PC-9 (cell line): ENCODE data around the gene ARL5A. TPM values are rescaled to one million over a fixed set of nuclear protein-coding genes. Genes with fewer than 3 reads are reported as not detected.

Experiments
- BruUV-seq: library from RNA; stranded (reverse); fragments of 400-500 nt; replicated peaks from 2 replicates; lab custom pipeline; 2021; lab: Mats Ljungman, UMichigan
- CTCF ChIA-PET: fragments of 300-600 bp; sonication (Branson Sonifier 250); formaldehyde crosslinking; loops from one replicate; lab custom pipeline; 2022; ENCODE audit warnings: antibody characterized with exemption; lab: Charles Lee
- POLR2A ChIA-PET: fragments of 300-600 bp; sonication (Branson Sonifier 250); formaldehyde crosslinking; loops from one replicate; lab custom pipeline; 2022; ENCODE audit warnings: antibody characterized with exemption; ENCODE audit not compliant: unreplicated experiment; lab: Charles Lee
- DNase-seq, 2 experiments: peaks; one replicate each; pipeline versions ENCODE4 v3.0.0 to v3.0.0-alpha.2; 2015 to 2022; ENCODE audit warnings: mixed read lengths in 1 of 2
- H2AFZ ChIP-seq: fragments of 200-600 bp; sonication (generic); 2 replicates; pipeline ENCODE4 v1.8.1; 2017; ENCODE audit warnings: antibody characterized with exemption
- H3F3A ChIP-seq: fragments of 200-600 bp; sonication (generic); 2 replicates; pipeline ENCODE4 v1.8.1; 2017; ENCODE audit warnings: antibody characterized with exemption, mild to moderate bottlenecking, low read depth; ENCODE audit not compliant: insufficient read depth
- H3K27ac ChIP-seq: fragments of 200-600 bp; sonication (generic); 2 replicates; pipeline ENCODE4 v1.6.1; 2016; ENCODE audit warnings: mixed run types
- H3K27me3 ChIP-seq: fragments of 200-600 bp; sonication (generic); 2 replicates; pipeline ENCODE4 v1.6.1; 2016; ENCODE audit warnings: low read depth, mixed run types; ENCODE audit not compliant: insufficient read depth
- H3K36me3 ChIP-seq: fragments of 200-600 bp; sonication (generic); 2 replicates; pipeline ENCODE4 v1.6.1; 2016; ENCODE audit warnings: low read depth, mixed run types
- H3K4me1 ChIP-seq: fragments of 200-600 bp; sonication (generic); replicated peaks from 2 replicates; pipeline ENCODE4 v1.6.1; 2016; ENCODE audit warnings: mixed run types; ENCODE audit not compliant: insufficient read depth
- H3K4me2 ChIP-seq: fragments of 200-600 bp; sonication (generic); 2 replicates; pipeline ENCODE4 v1.6.1; 2017; ENCODE audit warnings: mixed run types
- H3K4me3 ChIP-seq: fragments of 200-600 bp; sonication (generic); 2 replicates; pipeline ENCODE4 v1.6.1; 2016; ENCODE audit warnings: mixed run types
- H3K79me2 ChIP-seq: fragments of 200-600 bp; sonication (generic); 2 replicates; pipeline ENCODE4 v1.6.1; 2017; ENCODE audit warnings: low read depth, mixed run types
- H3K9me2 ChIP-seq: fragments of 200-600 bp; sonication (generic); 2 replicates; pipeline ENCODE4 v1.8.1; 2017; ENCODE audit warnings: mild to moderate bottlenecking; ENCODE audit not compliant: insufficient read depth
- H3K9me3 ChIP-seq: fragments of 200-600 bp; sonication (generic); 2 replicates; pipeline ENCODE4 v1.8.1; 2016; ENCODE audit warnings: low read depth; ENCODE audit not compliant: insufficient read depth
- H4K20me1 ChIP-seq: fragments of 200-600 bp; sonication (generic); 2 replicates; pipeline ENCODE4 v1.8.1; 2017; ENCODE audit not compliant: insufficient read depth
- EZH2 ChIP-seq: fragments of 200-600 bp; sonication (generic); IDR thresholded peaks from 2 replicates; pipeline ENCODE4 v1.8.0; 2017; ENCODE audit warnings: antibody characterized with exemption, low read depth
- intact Hi-C: fragments of 100-400 bp; cut with micrococcal nuclease; formaldehyde crosslinking; loops from one replicate; pipeline ENCODE4 v1.10.0; 2022; ENCODE audit not compliant: unreplicated experiment
- total RNA-seq: library from RNA; stranded (reverse); gene quantifications from 2 replicates; pipeline ENCODE4 v1.2.3, GENCODE V29; 2021
- TF ChIP-seq, protein P1 (sequence below): fragments of 200-600 bp; sonication (generic); conservative IDR thresholded peaks from 2 replicates; pipeline ENCODE4 v1.6.1; 2017; ENCODE audit warnings: mixed run types, antibody characterized with exemption, mild to moderate bottlenecking, moderate library complexity

Gene ARL5A
- total RNA-seq, 1 experiment from 2014 or later, result 36.1 TPM

DNA sequence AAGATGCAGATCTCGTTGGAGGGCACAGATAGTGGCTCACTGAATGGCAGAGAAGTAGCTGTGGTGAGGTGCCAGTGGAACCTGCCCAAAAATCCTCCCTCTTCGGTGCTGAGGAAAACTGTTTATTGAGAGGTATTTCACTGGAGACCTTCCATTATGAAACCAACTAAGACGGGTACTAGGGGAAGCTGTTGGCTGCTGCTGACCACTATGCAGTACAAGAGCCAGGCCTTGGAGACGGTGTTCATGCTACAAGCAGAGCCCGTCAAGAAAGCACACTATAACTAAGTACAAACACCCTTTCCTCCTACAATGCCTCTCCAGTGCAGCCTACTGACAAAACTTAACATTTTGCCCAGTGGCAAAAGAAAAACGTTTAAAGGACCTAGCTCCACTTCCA is 4.6 kb downstream of the ARL5A start:
- no peaks in the 10 kb centered on the region for H3K9me2 ChIP-seq
- no peaks in the 10 kb centered on the region for H3K36me3 ChIP-seq
- no peak overlapping the region for H3K27ac ChIP-seq
- H3F3A ChIP-seq, result no peaks in the 10 kb centered on the region
- ChIA-PET POLR2A (no interaction called here), CTCF (no interaction called here)
- H3K9me3 ChIP-seq, result no peaks in the 10 kb centered on the region
- no peaks in the 10 kb centered on the region; the same call in 1 of the 2 replicates for H4K20me1 ChIP-seq
- no peak overlapping the region for H3K4me2 ChIP-seq
- peaks cover 10% of the 10 kb centered on the region for H3K4me1 ChIP-seq
- DNase-seq, result no peak
- intact Hi-C loops, result no loop called here
- H3K4me3 ChIP-seq, result no peak overlapping the region
- no peaks in the 10 kb centered on the region for H3K27me3 ChIP-seq
- H2AFZ ChIP-seq, result no peak overlapping the region
- no TSS peak for BruUV-seq
- TF ChIP-seq EZH2, result no peak
- TF ChIP-seq, protein P1, sequence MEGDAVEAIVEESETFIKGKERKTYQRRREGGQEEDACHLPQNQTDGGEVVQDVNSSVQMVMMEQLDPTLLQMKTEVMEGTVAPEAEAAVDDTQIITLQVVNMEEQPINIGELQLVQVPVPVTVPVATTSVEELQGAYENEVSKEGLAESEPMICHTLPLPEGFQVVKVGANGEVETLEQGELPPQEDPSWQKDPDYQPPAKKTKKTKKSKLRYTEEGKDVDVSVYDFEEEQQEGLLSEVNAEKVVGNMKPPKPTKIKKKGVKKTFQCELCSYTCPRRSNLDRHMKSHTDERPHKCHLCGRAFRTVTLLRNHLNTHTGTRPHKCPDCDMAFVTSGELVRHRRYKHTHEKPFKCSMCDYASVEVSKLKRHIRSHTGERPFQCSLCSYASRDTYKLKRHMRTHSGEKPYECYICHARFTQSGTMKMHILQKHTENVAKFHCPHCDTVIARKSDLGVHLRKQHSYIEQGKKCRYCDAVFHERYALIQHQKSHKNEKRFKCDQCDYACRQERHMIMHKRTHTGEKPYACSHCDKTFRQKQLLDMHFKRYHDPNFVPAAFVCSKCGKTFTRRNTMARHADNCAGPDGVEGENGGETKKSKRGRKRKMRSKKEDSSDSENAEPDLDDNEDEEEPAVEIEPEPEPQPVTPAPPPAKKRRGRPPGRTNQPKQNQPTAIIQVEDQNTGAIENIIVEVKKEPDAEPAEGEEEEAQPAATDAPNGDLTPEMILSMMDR, result no peak
- H3K79me2 ChIP-seq, result peaks cover 90% of the 10 kb centered on the region

DNA sequence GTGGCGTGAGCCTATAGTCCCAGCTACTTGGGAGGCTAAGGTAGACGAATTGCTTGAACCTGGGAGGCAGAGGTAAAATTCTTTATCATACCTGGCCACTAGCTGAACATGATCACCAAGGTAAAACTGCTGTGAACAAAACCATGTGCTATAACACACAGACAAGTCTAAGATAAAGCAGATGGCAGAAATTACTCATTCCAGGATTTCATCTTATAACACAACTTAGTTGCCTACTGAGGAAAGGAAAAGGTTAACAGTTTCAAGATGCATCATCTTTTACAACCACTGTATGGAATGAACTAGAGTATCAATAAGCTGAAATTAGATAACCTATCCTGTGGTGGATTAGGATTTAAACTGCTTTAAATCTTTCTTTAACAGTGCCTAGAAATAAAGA is 8.3 kb downstream of the ARL5A start:
- H3K4me2 ChIP-seq, result no peak overlapping the region
- H3K4me1 ChIP-seq, result no peaks in the 10 kb centered on the region
- H3K9me3 ChIP-seq, result no peaks in the 10 kb centered on the region
- CTCF ChIA-PET, result interaction anchor here (0.6 kb wide), 1 partner anchor 220 kb away, joined by 3 read pairs; no protein-coding TSS in a partner anchor
- intact Hi-C loops, result loop anchor here (1.0 kb wide), 1 partner anchor 7 kb away; no protein-coding TSS in a partner anchor
- POLR2A ChIA-PET, result no interaction called here
- H4K20me1 ChIP-seq, result no peaks in the 10 kb centered on the region; the same call in 1 of the 2 replicates
- DNase-seq, result no peak
- BruUV-seq, result no TSS peak
- H3K79me2 ChIP-seq, result peaks cover 74% of the 10 kb centered on the region
- H3K4me3 ChIP-seq, result no peak overlapping the region
- no peaks in the 10 kb centered on the region for H3F3A ChIP-seq
- no peaks in the 10 kb centered on the region for H3K9me2 ChIP-seq
- H3K27ac ChIP-seq, result no peak overlapping the region
- H2AFZ ChIP-seq, result no peak overlapping the region
- TF ChIP-seq, protein P1, result no peak
- no peak for TF ChIP-seq EZH2
- no peaks in the 10 kb centered on the region for H3K36me3 ChIP-seq
- H3K27me3 ChIP-seq, result no peaks in the 10 kb centered on the region

DNA sequence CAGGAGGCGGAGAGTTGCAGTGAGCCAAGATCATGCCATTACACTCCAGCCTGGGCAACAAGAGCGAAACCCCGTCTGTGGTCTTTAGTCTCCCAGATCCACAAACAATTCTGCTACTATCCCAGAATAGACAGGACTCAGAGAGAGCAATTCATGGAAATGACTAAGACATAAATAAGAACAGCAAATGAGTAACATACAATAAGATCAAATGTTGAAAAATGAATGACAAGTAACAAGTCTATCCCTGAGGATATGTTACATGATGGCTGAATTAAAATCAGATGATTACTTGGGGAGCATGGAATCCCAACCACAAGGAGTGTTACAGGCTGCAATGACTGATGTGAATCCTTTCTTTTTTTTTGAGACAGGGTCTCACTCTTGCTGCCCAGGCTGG is 10.3 kb downstream of the ARL5A start:
- Histone ChIP-seq H3K79me2 (peaks cover 56% of the 10 kb centered on the region), H3K36me3 (no peaks in the 10 kb centered on the region; the same call in 1 of the 2 replicates), H3K4me2 (no peak overlapping the region), H3K9me2 (no peaks in the 10 kb centered on the region), H3K9me3 (no peaks in the 10 kb centered on the region), H3K4me1 (no peaks in the 10 kb centered on the region), H4K20me1 (no peaks in the 10 kb centered on the region; the same call in 1 of the 2 replicates), H3F3A (no peaks in the 10 kb centered on the region), H3K27me3 (no peaks in the 10 kb centered on the region), H3K27ac (no peak overlapping the region), H3K4me3 (no peak overlapping the region), H2AFZ (no peak overlapping the region)
- ChIA-PET POLR2A (no interaction called here), CTCF (no interaction called here)
- no TSS peak for BruUV-seq
- DNase-seq, result no peak
- intact Hi-C loops, result no loop called here
- TF ChIP-seq EZH2, result no peak
- TF ChIP-seq, protein P1, result no peak
